Glutamatergic neuron (in vitro differentiated cells): ENCODE measurements around the gene STX7. TPM values are rescaled to one million over a fixed set of nuclear protein-coding genes. Genes with fewer than 3 reads are reported as not detected.

ENCODE experiments used
- DNase-seq: peaks from one replicate; pipeline ENCODE4 v3.0.0; 2022
- H3K27ac Mint-ChIP-seq: one replicate; pipeline ENCODE4 v1.8.0; 2020; ENCODE audit warnings: mild to moderate bottlenecking, mixed read lengths, inconsistent platforms; ENCODE audit not compliant: unreplicated experiment
- H3K27me3 Mint-ChIP-seq: one replicate; pipeline ENCODE4 v1.8.0; 2020; ENCODE audit warnings: mild to moderate bottlenecking, moderate library complexity, mixed read lengths, inconsistent platforms; ENCODE audit not compliant: unreplicated experiment
- H3K36me3 Mint-ChIP-seq: one replicate; pipeline ENCODE4 v1.8.0; 2020; ENCODE audit warnings: mild to moderate bottlenecking, mixed read lengths, inconsistent platforms; ENCODE audit not compliant: unreplicated experiment
- H3K4me1 Mint-ChIP-seq: one replicate; pipeline ENCODE4 v1.8.0; 2020; ENCODE audit warnings: mild to moderate bottlenecking, low read depth, mixed read lengths, inconsistent platforms; ENCODE audit not compliant: unreplicated experiment
- H3K4me3 Mint-ChIP-seq: one replicate; pipeline ENCODE4 v1.8.0; 2020; ENCODE audit warnings: mild to moderate bottlenecking, mixed read lengths, inconsistent platforms; ENCODE audit not compliant: unreplicated experiment
- H3K9me3 Mint-ChIP-seq: one replicate; pipeline ENCODE4 v1.8.0; 2020; ENCODE audit warnings: mild to moderate bottlenecking, moderate library complexity, mixed read lengths, inconsistent platforms; ENCODE audit not compliant: unreplicated experiment
- CTCF ChIP-seq: fragments of 200-600 bp; sonication (generic); IDR thresholded peaks from one replicate; pipeline ENCODE4 v1.5.0; 2021; ENCODE audit not compliant: partially characterized antibody, unreplicated experiment
- total RNA-seq: library from RNA; stranded (reverse); fragmentation: NEBNext Ultra II Directional; extraction: Animal tissue kit (Norgen Biotek cat#: 25700); gene quantifications from one replicate; pipeline ENCODE4 v1.2.1, GENCODE V29; 2021; ENCODE audit not compliant: unreplicated experiment

Gene STX7
- total RNA-seq, 1 donor from 2014 or later, result 62.7 TPM

- Mint-ChIP-seq H3K4me1 (no peaks in the 10 kb centered on the region), H3K27ac (no peak overlapping the region), H3K27me3 (peaks cover 6% of the 10 kb centered on the region)
Observed at GRCh38 chr6:132401618-132402285, 111.2 kb downstream of the STX7 start.

GRCh38 chr6:132400883-132401617, 111.9 kb downstream of the STX7 start, which contains the start of gene MOXD1:
Gene MOXD1 (minus strand): TSS chr6:132401475. CDS start chr6:132401426, 49 bp downstream.
- no peaks in the 10 kb centered on the region for H3K9me3 Mint-ChIP-seq
- no peak within 1 kb of the TSS for H3K27ac Mint-ChIP-seq
- no peaks in the 10 kb centered on the region for H3K36me3 Mint-ChIP-seq

More at GRCh38 chr6:132401618-132402285, 111.2 kb downstream of the STX7 start:
- no peaks in the 10 kb centered on the region for H3K36me3 Mint-ChIP-seq
- DNase-seq, result no peak
- no peaks in the 10 kb centered on the region for H3K9me3 Mint-ChIP-seq
- H3K4me3 Mint-ChIP-seq, result peak overlapping the region; percentile 57
- TF ChIP-seq CTCF, result no peak

GRCh38 chr6:132400555-132400882, 112.4 kb downstream of the STX7 start:
- peak overlapping the region; percentile 79 for H3K4me3 Mint-ChIP-seq
- H3K9me3 Mint-ChIP-seq, result no peaks in the 10 kb centered on the region
- no peak overlapping the region for H3K27ac Mint-ChIP-seq
- no peaks in the 10 kb centered on the region for H3K4me1 Mint-ChIP-seq
- H3K36me3 Mint-ChIP-seq, result no peaks in the 10 kb centered on the region
- no peak for TF ChIP-seq CTCF
- peaks cover 6% of the 10 kb centered on the region for H3K27me3 Mint-ChIP-seq
- DNase-seq, result no peak

More at GRCh38 chr6:132400883-132401617, 111.9 kb downstream of the STX7 start, which contains the start of gene MOXD1:
- Mint-ChIP-seq H3K4me3 (peak within 1 kb of the TSS; percentile 79), H3K27me3 (peaks cover 6% of the 10 kb centered on the region), H3K4me1 (no peaks in the 10 kb centered on the region)
- DNase-seq, result peak; percentile 61
- TF ChIP-seq CTCF, result no peak

GRCh38 chr6:132399376-132400074, 113.4 kb downstream of the STX7 start:
- Mint-ChIP-seq H3K9me3 (no peaks in the 10 kb centered on the region), H3K4me1 (no peaks in the 10 kb centered on the region), H3K36me3 (no peaks in the 10 kb centered on the region), H3K27ac (no peak overlapping the region), H3K27me3 (peaks cover 6% of the 10 kb centered on the region), H3K4me3 (no peak overlapping the region)
- no peak for DNase-seq
- no peak for TF ChIP-seq CTCF

Other genes starting within 250 kb of the STX7 start
- gene MOXD1, start 111.6 kb downstream of the STX7 start, total RNA-seq, result not detected
- gene TAAR9, start 25.2 kb upstream of the STX7 start, total RNA-seq, result not detected
- not detected for gene TAAR8, start 39.6 kb upstream of the STX7 start, total RNA-seq
- gene TAAR6, start 57.2 kb upstream of the STX7 start, total RNA-seq, result not detected
- not detected for gene TAAR5, start 76.6 kb upstream of the STX7 start, total RNA-seq
- gene TAAR2, start 111.2 kb upstream of the STX7 start, total RNA-seq, result not detected
- not detected for gene TAAR1, start 146.1 kb upstream of the STX7 start, total RNA-seq
- not detected for gene VNN1, start 200.9 kb upstream of the STX7 start, total RNA-seq
- gene VNN2, start 244.8 kb upstream of the STX7 start, total RNA-seq, result not detected